ENCODE results near the gene THG1L. TPM values are rescaled to one million over a fixed set of nuclear protein-coding genes. Genes with fewer than 3 reads are reported as not detected.

Gene THG1L
- total and polyA plus RNA-seq, 2 of the 13 experiments (the other 11 are each of a cell fraction or from before 2014, with no cell fraction given): 16.6 to 17.2 TPM

GRCh38 chr5:157731272-157732129 lies at the start of gene THG1L (continued):
- peak; percentile 86; the same call in 1 of the 2 replicates for TF ChIP-seq STAT6 (CRISPR knock-in tag; IDR thresholded peaks at IDR 0.05; ENCODE audit: borderline replicate concordance)
- TF ChIP-seq PLRG1 (conservative IDR thresholded peaks at IDR 0.05): no peak
- peak; percentile 82; the same call in 1 of the 2 replicates for TF ChIP-seq HDAC1 (CRISPR knock-in tag; IDR thresholded peaks at IDR 0.05)
- no peak for TF ChIP-seq ZNF343 (CRISPR knock-in tag; IDR thresholded peaks at IDR 0.05)
- TF ChIP-seq MXD3 (CRISPR knock-in tag; IDR thresholded peaks at IDR 0.05): no peak; the same call in 1 of the 2 replicates
- no peak for TF ChIP-seq PHF5A (CRISPR knock-in tag; IDR thresholded peaks at IDR 0.05; ENCODE audit: low read depth, unreplicated experiment)
- peak; percentile 82 for TF ChIP-seq ZNF501 (CRISPR knock-in tag; IDR thresholded peaks at IDR 0.05)
- peak; percentile 82 for TF ChIP-seq RFX1 (IDR thresholded peaks at IDR 0.05)
- TF ChIP-seq MTA3 (CRISPR knock-in tag; IDR thresholded peaks at IDR 0.05): no peak
- TF ChIP-seq ZNF558 (CRISPR knock-in tag; IDR thresholded peaks at IDR 0.05; ENCODE audit: borderline replicate concordance): peak; percentile 31; the same call in 1 of the 2 replicates
- 0 out of 2 replicates have a peak, but pooled peaks have one; percentile 46 for TF ChIP-seq ZBTB7A (CRISPR knock-in tag; IDR thresholded peaks at IDR 0.05)
- peak; percentile 83; the same call in 1 of the 2 replicates for TF ChIP-seq MAX (IDR thresholded peaks at IDR 0.05)
- TF ChIP-seq EZH2 (conservative IDR thresholded peaks at IDR 0.05; ENCODE audit: low read depth, low read length): no peak
- no peak for TF ChIP-seq PLSCR1 (CRISPR knock-in tag; IDR thresholded peaks at IDR 0.05; ENCODE audit: borderline replicate concordance)
- no peak for TF ChIP-seq TIGD3 (CRISPR knock-in tag; IDR thresholded peaks at IDR 0.05; ENCODE audit: borderline replicate concordance)
- TF ChIP-seq ZNF441 (CRISPR knock-in tag; IDR thresholded peaks at IDR 0.05; ENCODE audit: borderline replicate concordance): peak; percentile 59; the same call in 1 of the 2 replicates
- TF ChIP-seq TARDBP (CRISPR knock-in tag; IDR thresholded peaks at IDR 0.05): peak; percentile 95
- TF ChIP-seq LBX2 (CRISPR knock-in tag; IDR thresholded peaks at IDR 0.05; ENCODE audit: borderline replicate concordance): peak; percentile 72; the same call in 1 of the 2 replicates
- TF ChIP-seq TFE3 (CRISPR knock-in tag; IDR thresholded peaks at IDR 0.05): peak; percentile 62
- peak; percentile 50; the same call in 1 of the 2 replicates for TF ChIP-seq RXRA (CRISPR knock-in tag; IDR thresholded peaks at IDR 0.05)
- TF ChIP-seq STAT5B (CRISPR knock-in tag; IDR thresholded peaks at IDR 0.05): no peak
- TF ChIP-seq ZNF264 (CRISPR knock-in tag; IDR thresholded peaks at IDR 0.05): peak; percentile 72; the same call in 1 of the 2 replicates

Data from HepG2 (cell line).